Small intestine (tissue), 7 donors: ENCODE measurements around the gene NUCB1. TPM values are rescaled to one million over a fixed set of nuclear protein-coding genes. Genes with fewer than 3 reads are reported as not detected.
"Not testable (repeated sequence)": the region's sequence is repeated elsewhere in the genome, so short reads cannot be mapped to it uniquely, and the experiment has no call there.

Experiments used
- DNase-seq, 2 donors: peaks; one replicate each; pipeline versions ENCODE4 v3.0.0 to v3.0.0-alpha.2; 2013
- FAIRE-seq: peaks from 2 replicates; lab custom pipeline; 2012; peaks lifted over from hg19 to GRCh38; lab: Jason Lieb, UNC
- H3K27ac ChIP-seq, 3 donors: one replicate each; pipeline ENCODE4 v1.5.1; 2013; ENCODE audit warnings: low read length in 2 of 3, mild to moderate bottlenecking in 2 of 3, control low read depth in 1 of 3, inconsistent platforms in 1 of 3, low read depth in 1 of 3, moderate library complexity in 1 of 3
- H3K27me3 ChIP-seq, 3 donors: one replicate each; pipeline ENCODE4 v1.6.1; 2013; ENCODE audit warnings: low read length in 3 of 3, inconsistent platforms in 1 of 3; ENCODE audit not compliant: control insufficient read depth in 3 of 3, insufficient read depth in 3 of 3
- H3K36me3 ChIP-seq, 3 donors: one replicate each; pipeline ENCODE4 v1.6.1; 2013; ENCODE audit warnings: low read length in 3 of 3, inconsistent platforms in 1 of 3, low read depth in 1 of 3, mild to moderate bottlenecking in 1 of 3, moderate library complexity in 1 of 3; ENCODE audit not compliant: control insufficient read depth in 3 of 3, insufficient read depth in 2 of 3
- H3K4me1 ChIP-seq, 3 donors: one replicate each; pipeline ENCODE4 v1.6.1; 2013; ENCODE audit warnings: low read length in 2 of 3, inconsistent platforms in 1 of 3, low read depth in 1 of 3, mild to moderate bottlenecking in 1 of 3, moderate library complexity in 1 of 3; ENCODE audit not compliant: control insufficient read depth in 3 of 3, insufficient read depth in 2 of 3
- H3K4me3 ChIP-seq, 3 donors: one replicate each; pipeline ENCODE4 v1.5.1; 2013; ENCODE audit warnings: low read length in 3 of 3, control low read depth in 1 of 3, inconsistent platforms in 1 of 3, low read depth in 1 of 3, mild to moderate bottlenecking in 1 of 3, moderate library complexity in 1 of 3
- H3K9me3 ChIP-seq, 2 donors: one replicate each; pipeline ENCODE4 v1.6.1; 2013; ENCODE audit warnings: low read depth in 1 of 2, low read length in 1 of 2; ENCODE audit not compliant: control insufficient read depth in 2 of 2, insufficient read depth in 1 of 2
- WGBS, 3 donors: extraction: QIAGEN DNeasy Blood & Tissue Kit; methylation state at CpG; one replicate each; pipeline ENCODE4 v1.1.7; 2013; 5-methylcytosine and 5-hydroxymethylcytosine counted together
- polyA plus RNA-seq, 4 donors: library from polyadenylated mRNA; stranded (reverse) in 3 of 4; unstranded in 1 of 4; fragments of 200-250 nt in 3 of 4; fragments of 120-200 nt in 1 of 4; gene quantifications; one replicate each; pipeline versions ENCODE4 v1.2.1 to v1.2.3, GENCODE V29; 2013
- donor health status: healthy with polysubstance abuse.
- donor health status: control.
- donor health status: control.
- donor health status: Bipolar disorder and iron deficiency.
- donor health status: healthy.

Gene NUCB1
- polyA plus RNA-seq, 4 donors, result 102 to 359 (median 228) TPM

DNA sequence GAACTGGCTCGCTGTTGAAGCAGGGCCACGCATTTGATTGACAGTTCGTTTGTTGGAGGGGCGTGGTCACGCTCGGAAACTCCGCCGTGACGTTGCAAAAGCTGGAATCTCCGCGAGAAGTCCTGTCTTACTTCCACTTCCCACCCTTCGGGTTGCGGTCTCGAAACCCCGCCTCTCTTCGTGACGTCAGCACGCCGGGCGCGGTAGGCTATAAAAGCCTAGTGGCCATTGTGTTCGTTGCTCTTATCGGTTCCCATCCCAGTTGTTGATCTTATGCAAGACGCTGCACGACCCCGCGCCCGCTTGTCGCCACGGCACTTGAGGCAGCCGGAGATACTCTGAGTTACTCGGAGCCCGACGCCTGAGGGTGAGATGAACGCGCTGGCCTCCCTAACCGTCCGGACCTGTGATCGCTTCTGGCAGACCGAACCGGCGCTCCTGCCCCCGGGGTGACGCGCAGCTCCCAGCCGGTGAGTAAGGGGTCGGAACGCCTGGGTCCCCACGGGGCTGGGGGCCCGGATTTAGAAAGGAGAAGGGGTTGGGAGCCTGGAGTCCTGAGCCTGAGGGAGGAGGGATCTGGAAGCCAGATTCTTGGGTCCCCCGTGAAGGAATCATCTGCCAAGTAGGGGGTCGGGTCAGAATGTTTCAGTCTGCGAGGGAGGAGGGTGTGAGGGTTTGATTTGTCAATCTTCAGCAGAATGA is 27.8 kb upstream of the NUCB1 start, which contains the start of gene PPP1R15A:
PPP1R15A (plus strand) TSS at position 240 of the 702 bp plus-strand sequence. CDS start 813 bp downstream, outside the sequence.
- H3K27ac ChIP-seq, result peak within 1 kb of the TSS; percentile 99 to 100 (median 100)
- WGBS, 3 donors, result 0 to 1% (median 0%) methylated on average over 53 of the region's 53 CpGs
- peaks cover 0 to 50% (median 3%) of the 10 kb centered on the region in 3 donors for H3K4me1 ChIP-seq
- H3K9me3 ChIP-seq, result no peaks in the 10 kb centered on the region
- DNase-seq, result peak; percentile 99
- peak within 1 kb of the TSS; percentile 95 to 97 (median 97) for H3K4me3 ChIP-seq
- no peak for FAIRE-seq
- H3K36me3 ChIP-seq, result peaks cover 4 to 43% (median 8%) of the 10 kb centered on the region in 3 donors
- no peaks in the 10 kb centered on the region for H3K27me3 ChIP-seq

DNA sequence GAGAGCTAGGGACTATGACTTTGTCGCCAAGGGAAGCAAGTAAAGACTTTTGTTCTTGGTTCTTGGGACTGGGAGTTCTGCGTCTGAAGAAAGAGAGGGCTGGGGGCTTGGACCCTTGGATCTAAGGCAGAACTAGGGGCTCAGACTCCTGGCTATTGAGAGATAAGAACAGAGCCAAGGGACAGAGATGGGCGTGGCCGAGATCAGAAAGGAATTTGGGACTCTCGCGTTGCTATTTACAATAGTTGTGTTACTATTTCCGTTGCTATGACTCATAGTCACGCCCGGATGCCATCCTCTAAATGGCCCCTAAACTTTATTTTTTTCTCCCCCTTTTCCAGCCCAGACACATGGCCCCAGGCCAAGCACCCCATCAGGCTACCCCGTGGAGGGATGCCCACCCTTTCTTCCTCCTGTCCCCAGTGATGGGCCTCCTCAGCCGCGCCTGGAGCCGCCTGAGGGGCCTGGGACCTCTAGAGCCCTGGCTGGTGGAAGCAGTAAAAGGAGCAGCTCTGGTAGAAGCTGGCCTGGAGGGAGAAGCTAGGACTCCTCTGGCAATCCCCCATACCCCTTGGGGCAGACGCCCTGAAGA is 27.1 kb upstream of the NUCB1 start:
- DNase-seq (peak; percentile 95 to 96), FAIRE-seq (no peak)
- Histone ChIP-seq H3K36me3 (peaks cover 4 to 49% (median 8%) of the 10 kb centered on the region in 3 donors), H3K4me1 (peaks cover 0 to 48% (median 3%) of the 10 kb centered on the region in 3 donors), H3K27ac (peak overlapping the region; percentile 99 to 100 (median 100)), H3K27me3 (no peaks in the 10 kb centered on the region), H3K4me3 (peak overlapping the region; percentile 95 to 97 (median 97)), H3K9me3 (no peaks in the 10 kb centered on the region)
- 1 to 3% (median 2%) methylated on average over 14 of the region's 14 CpGs for WGBS, 3 donors

DNA sequence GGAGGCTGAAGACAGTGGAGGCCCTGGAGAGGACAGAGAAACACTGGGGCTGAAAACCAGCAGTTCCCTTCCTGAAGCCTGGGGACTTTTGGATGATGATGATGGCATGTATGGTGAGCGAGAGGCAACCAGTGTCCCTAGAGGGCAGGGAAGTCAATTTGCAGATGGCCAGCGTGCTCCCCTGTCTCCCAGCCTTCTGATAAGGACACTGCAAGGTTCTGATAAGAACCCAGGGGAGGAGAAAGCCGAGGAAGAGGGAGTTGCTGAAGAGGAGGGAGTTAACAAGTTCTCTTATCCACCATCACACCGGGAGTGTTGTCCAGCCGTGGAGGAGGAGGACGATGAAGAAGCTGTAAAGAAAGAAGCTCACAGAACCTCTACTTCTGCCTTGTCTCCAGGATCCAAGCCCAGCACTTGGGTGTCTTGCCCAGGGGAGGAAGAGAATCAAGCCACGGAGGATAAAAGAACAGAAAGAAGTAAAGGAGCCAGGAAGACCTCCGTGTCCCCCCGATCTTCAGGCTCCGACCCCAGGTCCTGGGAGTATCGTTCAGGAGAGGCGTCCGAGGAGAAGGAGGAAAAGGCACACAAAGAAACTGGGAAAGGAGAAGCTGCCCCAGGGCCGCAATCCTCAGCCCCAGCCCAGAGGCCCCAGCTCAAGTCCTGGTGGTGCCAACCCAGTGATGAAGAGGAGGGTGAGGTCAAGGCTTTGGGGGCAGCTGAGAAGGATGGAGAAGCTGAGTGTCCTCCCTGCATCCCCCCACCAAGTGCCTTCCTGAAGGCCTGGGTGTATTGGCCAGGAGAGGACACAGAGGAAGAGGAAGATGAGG is 26.4 kb upstream of the NUCB1 start:
- Histone ChIP-seq H3K36me3 (peaks cover 4 to 53% (median 8%) of the 10 kb centered on the region in 3 donors), H3K27ac (peak overlapping the region; percentile 99 to 100 (median 100)), H3K4me1 (peaks cover 0 to 48% (median 3%) of the 10 kb centered on the region in 3 donors), H3K27me3 (no peaks in the 10 kb centered on the region), H3K9me3 (no peaks in the 10 kb centered on the region), H3K4me3 (peak overlapping the region; percentile 95 to 97 (median 97))
- FAIRE-seq (no peak), DNase-seq (peak in 1 of 2 donors; percentile 61)
- 37 to 45% (median 40%) methylated on average over 14 of the region's 14 CpGs for WGBS, 3 donors

DNA sequence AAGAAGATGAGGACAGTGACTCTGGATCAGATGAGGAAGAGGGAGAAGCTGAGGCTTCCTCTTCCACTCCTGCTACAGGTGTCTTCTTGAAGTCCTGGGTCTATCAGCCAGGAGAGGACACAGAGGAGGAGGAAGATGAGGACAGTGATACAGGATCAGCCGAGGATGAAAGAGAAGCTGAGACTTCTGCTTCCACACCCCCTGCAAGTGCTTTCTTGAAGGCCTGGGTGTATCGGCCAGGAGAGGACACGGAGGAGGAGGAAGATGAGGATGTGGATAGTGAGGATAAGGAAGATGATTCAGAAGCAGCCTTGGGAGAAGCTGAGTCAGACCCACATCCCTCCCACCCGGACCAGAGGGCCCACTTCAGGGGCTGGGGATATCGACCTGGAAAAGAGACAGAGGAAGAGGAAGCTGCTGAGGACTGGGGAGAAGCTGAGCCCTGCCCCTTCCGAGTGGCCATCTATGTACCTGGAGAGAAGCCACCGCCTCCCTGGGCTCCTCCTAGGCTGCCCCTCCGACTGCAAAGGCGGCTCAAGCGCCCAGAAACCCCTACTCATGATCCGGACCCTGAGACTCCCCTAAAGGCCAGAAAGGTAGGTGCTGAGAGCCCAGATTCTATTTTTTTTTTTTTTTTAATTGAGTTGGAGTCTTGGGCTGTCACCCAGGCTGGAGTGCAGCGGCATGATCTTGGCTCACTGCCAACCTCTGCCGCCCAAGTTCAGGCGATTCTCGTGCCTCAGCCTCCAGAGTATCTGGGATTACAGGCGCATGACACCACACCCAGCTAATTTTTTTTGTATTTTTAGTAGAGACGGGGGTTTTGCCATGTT is 25.6 kb upstream of the NUCB1 start:
- Histone ChIP-seq H3K4me3 (peak overlapping the region; percentile 36 to 97 (median 95)), H3K36me3 (peaks cover 4 to 59% (median 8%) of the 10 kb centered on the region in 3 donors), H3K27me3 (no peaks in the 10 kb centered on the region), H3K9me3 (no peaks in the 10 kb centered on the region), H3K4me1 (peaks cover 0 to 52% (median 3%) of the 10 kb centered on the region in 3 donors), H3K27ac (peak overlapping the region; percentile 99 to 100 (median 100))
- DNase-seq (peak; percentile 41 to 58), FAIRE-seq (no peak)
- 16 to 26% (median 22%) methylated on average over 17 of the region's 17 CpGs for WGBS, 3 donors

DNA sequence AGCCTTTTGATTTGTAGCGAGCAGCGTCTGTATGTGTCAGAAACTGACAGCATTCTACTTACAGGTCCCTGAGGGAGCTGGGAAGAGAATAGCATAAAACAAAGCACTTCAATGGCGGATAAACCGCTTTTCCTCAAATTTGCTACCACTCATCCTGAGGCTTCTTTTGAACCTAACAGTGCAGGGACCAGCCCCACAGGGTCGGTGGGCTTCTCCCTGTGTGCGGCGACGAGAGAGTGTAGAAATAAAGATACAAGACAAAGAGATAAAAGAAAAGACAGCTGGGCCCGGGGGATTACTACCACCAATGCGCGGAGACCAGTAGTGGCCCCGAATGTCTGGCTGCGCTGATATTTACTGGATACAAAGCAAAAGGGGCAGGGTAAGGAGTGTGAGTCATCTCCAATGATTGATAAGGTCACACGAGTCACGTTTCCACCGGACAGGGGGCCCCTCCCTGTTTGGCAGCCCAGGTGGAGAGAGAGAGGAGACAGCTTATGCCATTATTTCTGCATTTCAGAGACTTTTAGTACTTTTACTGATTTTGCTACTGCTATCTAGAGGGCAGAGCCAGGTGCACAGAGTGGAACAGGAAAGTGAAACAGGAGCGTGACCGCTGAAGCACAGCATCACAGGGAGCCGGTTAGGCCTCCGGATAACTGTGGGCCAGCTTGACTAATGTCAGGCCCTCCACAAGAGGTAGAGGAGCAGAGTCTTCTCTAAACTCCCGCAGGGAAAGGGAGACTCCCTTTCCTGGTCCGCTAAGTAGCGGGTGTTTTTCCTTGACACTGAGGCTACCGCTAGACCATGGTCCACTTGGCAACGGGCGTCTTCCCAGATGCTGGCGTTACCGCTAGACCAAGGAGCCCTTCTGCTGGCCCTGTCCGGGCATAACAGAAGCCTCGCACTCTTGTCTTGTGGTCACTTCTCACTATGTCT is 23.8 kb upstream of the NUCB1 start:
- Histone ChIP-seq H3K27ac (peak overlapping the region; percentile 99 to 100 (median 100)), H3K36me3 (peaks cover 4 to 59% (median 8%) of the 10 kb centered on the region in 3 donors), H3K4me3 (peak overlapping the region in 2 of 3 donors; percentile 95 to 97), H3K4me1 (peaks cover 0 to 53% (median 3%) of the 10 kb centered on the region in 3 donors)
- not testable (repeated sequence) for H3K27me3 ChIP-seq, H3K9me3 ChIP-seq, FAIRE-seq
- peak; percentile 54 to 67 for DNase-seq
- WGBS, 3 donors, result 63 to 66% (median 64%) methylated on average over 30 of the region's 30 CpGs

DNA sequence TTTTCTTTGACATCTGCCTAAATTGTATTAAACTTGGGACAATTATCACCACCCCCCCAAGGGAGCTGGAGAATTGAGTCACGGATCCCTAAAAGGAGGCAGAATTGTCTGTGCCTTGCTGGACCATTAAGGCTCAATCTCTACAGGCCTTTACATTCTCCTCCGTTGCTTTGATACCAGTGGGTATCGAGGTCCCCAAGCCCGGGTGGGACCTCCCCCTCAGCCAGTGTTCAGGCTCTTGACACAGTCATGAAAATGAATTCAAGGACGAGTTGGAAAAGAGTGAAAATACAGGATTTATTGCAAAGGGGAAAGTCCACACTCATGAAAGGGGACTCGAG is 22.3 kb upstream of the NUCB1 start:
- peak in 1 of 2 donors; percentile 46 for DNase-seq
- H3K4me1 ChIP-seq, result peaks cover 0 to 51% (median 3%) of the 10 kb centered on the region in 3 donors
- FAIRE-seq, result no peak
- no peak overlapping the region for H3K4me3 ChIP-seq
- 82 to 86% (median 82%) methylated on average over 6 of the region's 6 CpGs for WGBS, 3 donors
- peaks cover 0 to 6% of the 10 kb centered on the region in 2 donors for H3K9me3 ChIP-seq
- H3K27me3 ChIP-seq, result no peaks in the 10 kb centered on the region
- peaks cover 4 to 59% (median 8%) of the 10 kb centered on the region in 3 donors for H3K36me3 ChIP-seq
- H3K27ac ChIP-seq, result peak overlapping the region in 2 of 3 donors; percentile 17 to 79
